H9 (cell line): ENCODE results near the gene TMEM201. TPM values are rescaled to one million over a fixed set of nuclear protein-coding genes. Genes with fewer than 3 reads are reported as not detected.

Source experiments
- DNase-seq: peaks from one replicate; pipeline ENCODE4 v3.0.0-alpha.2; 2017
- H2AFZ ChIP-seq: one replicate; pipeline ENCODE4 v1.6.1; 2013; ENCODE audit warnings: mild to moderate bottlenecking, low read length, control low read depth, moderate library complexity
- H2AK5ac ChIP-seq: 2 replicates; pipeline ENCODE4 v1.6.1; 2013; ENCODE audit warnings: low read length, control low read depth, mixed read lengths; ENCODE audit not compliant: insufficient read length
- H2BK120ac ChIP-seq: one replicate; pipeline ENCODE4 v1.6.1; 2013; ENCODE audit warnings: low read depth, mild to moderate bottlenecking, low read length, control low read depth, inconsistent platforms; ENCODE audit not compliant: poor library complexity, severe bottlenecking
- H2BK12ac ChIP-seq: 2 replicates; pipeline ENCODE4 v1.6.1; 2013; ENCODE audit warnings: low read length, control low read depth, mixed read lengths, low read depth; ENCODE audit not compliant: insufficient read length
- H2BK15ac ChIP-seq: 2 replicates; pipeline ENCODE4 v1.6.1; 2013; ENCODE audit warnings: low read depth, low read length, control low read depth
- H2BK20ac ChIP-seq: one replicate; pipeline ENCODE4 v1.6.1; 2013; ENCODE audit warnings: low read depth, mild to moderate bottlenecking, low read length, control low read depth, inconsistent platforms; ENCODE audit not compliant: poor library complexity, severe bottlenecking
- H2BK5ac ChIP-seq: 2 replicates; pipeline ENCODE4 v1.6.1; 2013; ENCODE audit warnings: low read length, control low read depth, mixed read lengths; ENCODE audit not compliant: insufficient read length
- H3K14ac ChIP-seq: 2 replicates; pipeline ENCODE4 v1.6.1; 2013; ENCODE audit warnings: low read length, control low read depth; ENCODE audit not compliant: insufficient read depth
- H3K18ac ChIP-seq: 2 replicates; pipeline ENCODE4 v1.6.1; 2013; ENCODE audit warnings: low read depth, mild to moderate bottlenecking, mixed read lengths, low read length, control low read depth; ENCODE audit not compliant: insufficient read length
- H3K23ac ChIP-seq: 2 replicates; pipeline ENCODE4 v1.6.1; 2013; ENCODE audit warnings: low read length, control low read depth, mixed read lengths, low read depth; ENCODE audit not compliant: insufficient read length
- H3K23me2 ChIP-seq: 2 replicates; pipeline ENCODE4 v1.6.1; 2013; ENCODE audit warnings: low read depth, mild to moderate bottlenecking, mixed read lengths, low read length, control low read depth; ENCODE audit not compliant: insufficient read length, poor library complexity, severe bottlenecking
- H3K27ac ChIP-seq: 2 replicates; pipeline ENCODE4 v1.5.1; 2013; ENCODE audit warnings: low read length, control low read depth, mixed read lengths, low read depth; ENCODE audit not compliant: insufficient read length
- H3K27me3 ChIP-seq: 2 replicates; pipeline ENCODE4 v1.6.1; 2013; ENCODE audit warnings: low read length, control low read depth, inconsistent platforms; ENCODE audit not compliant: insufficient read depth
- H3K4ac ChIP-seq: 2 replicates; pipeline ENCODE4 v1.6.1; 2013; ENCODE audit warnings: low read depth, mild to moderate bottlenecking, control low read depth, inconsistent platforms, low read length, moderate library complexity
- H3K4me1 ChIP-seq: 2 replicates; pipeline ENCODE4 v1.6.1; 2013; ENCODE audit warnings: low read length, control low read depth, inconsistent platforms; ENCODE audit not compliant: insufficient read depth
- H3K4me2 ChIP-seq: 2 replicates; pipeline ENCODE4 v1.6.1; 2013; ENCODE audit warnings: low read length, control low read depth, mixed read lengths; ENCODE audit not compliant: insufficient read length, insufficient read depth
- H3K56ac ChIP-seq: 2 replicates; pipeline ENCODE4 v1.6.1; 2013; ENCODE audit warnings: low read depth, mild to moderate bottlenecking, mixed read lengths, low read length, control low read depth; ENCODE audit not compliant: insufficient read length
- H3K79me1 ChIP-seq: 2 replicates; pipeline ENCODE4 v1.6.1; 2013; ENCODE audit warnings: low read depth, mild to moderate bottlenecking, moderate library complexity, low read length, control low read depth, inconsistent platforms; ENCODE audit not compliant: insufficient read depth, poor library complexity, severe bottlenecking
- H3K79me2 ChIP-seq: 2 replicates; pipeline ENCODE4 v1.6.1; 2013; ENCODE audit warnings: low read length, control low read depth, inconsistent platforms; ENCODE audit not compliant: insufficient read depth
- H3K9ac ChIP-seq: 2 replicates; pipeline ENCODE4 v1.6.1; 2013; ENCODE audit warnings: low read length, control low read depth, mixed read lengths; ENCODE audit not compliant: insufficient read length; ENCODE audit errors: extremely low read depth
- H3K9me3 ChIP-seq: one replicate; pipeline ENCODE4 v1.6.1; 2013; ENCODE audit warnings: low read depth, low read length, inconsistent platforms; ENCODE audit not compliant: control insufficient read depth
- H3T11ph ChIP-seq: one replicate; pipeline ENCODE4 v1.6.1; 2013; ENCODE audit warnings: mild to moderate bottlenecking, low read length, control low read depth, inconsistent platforms
- H4K20me1 ChIP-seq: one replicate; pipeline ENCODE4 v1.6.1; 2013; ENCODE audit not compliant: control insufficient read depth, insufficient read length, insufficient read depth
- H4K5ac ChIP-seq: 2 replicates; pipeline ENCODE4 v1.6.1; 2013; ENCODE audit warnings: low read depth, mild to moderate bottlenecking, mixed read lengths, low read length, control low read depth; ENCODE audit not compliant: insufficient read length
- H4K8ac ChIP-seq: replicated peaks from 2 replicates; pipeline ENCODE4 v1.6.1; 2013; ENCODE audit warnings: low read length, control low read depth, mixed read lengths, low read depth; ENCODE audit not compliant: insufficient read length
- H4K91ac ChIP-seq: 2 replicates; pipeline ENCODE4 v1.6.1; 2013; ENCODE audit warnings: low read depth, mild to moderate bottlenecking, moderate library complexity, mixed read lengths, low read length, control low read depth; ENCODE audit not compliant: insufficient read length
- H3K27ac Mint-ChIP-seq, 3 experiments: 2 replicates in 2 of 3; 3 replicates in 1 of 3; pipeline ENCODE4 v1.8.0; 2020 to 2021; ENCODE audit warnings: mixed read lengths in 3 of 3, mild to moderate bottlenecking in 1 of 3, moderate library complexity in 1 of 3
- H3K27me3 Mint-ChIP-seq: 2 replicates; pipeline ENCODE4 v1.8.0; 2021; ENCODE audit warnings: low read depth, mild to moderate bottlenecking, moderate library complexity, mixed read lengths
- H3K36me3 Mint-ChIP-seq, 3 experiments: 2 replicates in 2 of 3; 3 replicates in 1 of 3; pipeline ENCODE4 v1.8.0; 2020 to 2021; ENCODE audit warnings: low read depth in 3 of 3, mixed read lengths in 3 of 3; ENCODE audit not compliant: insufficient read depth in 1 of 3
- H3K4me1 Mint-ChIP-seq, 2 experiments: 2 replicates each; pipeline ENCODE4 v1.8.0; 2020; ENCODE audit warnings: mixed read lengths in 2 of 2
- H3K4me3 Mint-ChIP-seq, 2 experiments: 2 replicates in 1 of 2; 3 replicates in 1 of 2; pipeline ENCODE4 v1.8.0; 2020 to 2021; ENCODE audit warnings: mild to moderate bottlenecking in 2 of 2, mixed read lengths in 2 of 2, moderate library complexity in 1 of 2
- H3K9me3 Mint-ChIP-seq, 2 experiments: 2 replicates in 1 of 2; 3 replicates in 1 of 2; pipeline ENCODE4 v1.8.0; 2020; ENCODE audit warnings: mild to moderate bottlenecking in 2 of 2, mixed read lengths in 2 of 2, moderate library complexity in 1 of 2
- CTCF ChIP-seq: fragments of 200-600 bp; sonication (generic); conservative IDR thresholded peaks from 3 replicates; pipeline ENCODE4 v1.8.0; 2021; ENCODE audit warnings: antibody characterized with exemption, mild to moderate bottlenecking
- whole genome bisulfite sequencing: extraction: QIAGEN DNeasy Blood & Tissue Kit; methylation state at CpG from one replicate; pipeline ENCODE4 v1.1.7; 2013; ENCODE audit warnings: missing lambda C conversion rate, low lambda C conversion rate, mixed read lengths; ENCODE audit not compliant: insufficient read length; ENCODE audit errors: extremely low coverage; 5-methylcytosine and 5-hydroxymethylcytosine counted together
- total RNA-seq: library from RNA; stranded (reverse); gene quantifications from 2 replicates; pipeline ENCODE4 v1.2.1, GENCODE V29; 2021

TMEM201 gene
- total RNA-seq, 1 experiment from 2014 or later = 31.0 TPM

- Histone ChIP-seq H3K14ac (no peak overlapping the region), H3K56ac (no peak overlapping the region), H2BK20ac (no peak overlapping the region), H2BK5ac (no peak overlapping the region), H3K4me2 (no peak overlapping the region), H4K20me1 (no peaks in the 10 kb centered on the region), H3K23ac (no peak overlapping the region), H3K4me1 (no peaks in the 10 kb centered on the region), H3K23me2 (no peaks in the 10 kb centered on the region), H2BK12ac (no peak overlapping the region), H4K5ac (no peak overlapping the region), H3K4ac (no peak overlapping the region), H2BK120ac (no peak overlapping the region), H3K27ac (no peak overlapping the region), H3K18ac (no peak overlapping the region), H2AFZ (no peak overlapping the region), H4K8ac (no peak overlapping the region), H2BK15ac (no peak overlapping the region), H3K79me2 (no peaks in the 10 kb centered on the region), H3K9me3 (no peaks in the 10 kb centered on the region), H4K91ac (no peak overlapping the region), H3T11ph (no peak overlapping the region), H3K9ac (no peak overlapping the region), H3K27me3 (no peaks in the 10 kb centered on the region), H3K79me1 (peaks cover 2% of the 10 kb centered on the region), H2AK5ac (no peak overlapping the region)
- H3K4me3 Mint-ChIP-seq = no peak overlapping the region
- peaks cover 16 to 46% (median 45%) of the 10 kb centered on the region in 3 experiments for H3K36me3 Mint-ChIP-seq
- no CpG with 5 or more reads among the region's 6 CpGs for WGBS
- DNase-seq = no peak
- no peak overlapping the region for H3K27ac Mint-ChIP-seq
- TF ChIP-seq CTCF = peak; percentile 41; the same call in 2 of the 3 replicates
- H3K9me3 Mint-ChIP-seq = no peaks in the 10 kb centered on the region
- H3K4me1 Mint-ChIP-seq = no peaks in the 10 kb centered on the region
- H3K27me3 Mint-ChIP-seq = no peaks in the 10 kb centered on the region
These were observed 11.8 kb upstream of the TMEM201 start for GRCh38 chr1:9576903-9577302.
